ENCODE results near the gene TBC1D22A. TPM values are rescaled to one million over a fixed set of nuclear protein-coding genes. Genes with fewer than 3 reads are reported as not detected.
"Not testable (repeated sequence)": the region's sequence is repeated elsewhere in the genome, so short reads cannot be mapped to it uniquely, and the experiment has no call there.

TBC1D22A gene
- total and polyA plus RNA-seq, 7 experiments from 2014 or later: 18.6 to 50.1 (median 39.3) TPM

DNA sequence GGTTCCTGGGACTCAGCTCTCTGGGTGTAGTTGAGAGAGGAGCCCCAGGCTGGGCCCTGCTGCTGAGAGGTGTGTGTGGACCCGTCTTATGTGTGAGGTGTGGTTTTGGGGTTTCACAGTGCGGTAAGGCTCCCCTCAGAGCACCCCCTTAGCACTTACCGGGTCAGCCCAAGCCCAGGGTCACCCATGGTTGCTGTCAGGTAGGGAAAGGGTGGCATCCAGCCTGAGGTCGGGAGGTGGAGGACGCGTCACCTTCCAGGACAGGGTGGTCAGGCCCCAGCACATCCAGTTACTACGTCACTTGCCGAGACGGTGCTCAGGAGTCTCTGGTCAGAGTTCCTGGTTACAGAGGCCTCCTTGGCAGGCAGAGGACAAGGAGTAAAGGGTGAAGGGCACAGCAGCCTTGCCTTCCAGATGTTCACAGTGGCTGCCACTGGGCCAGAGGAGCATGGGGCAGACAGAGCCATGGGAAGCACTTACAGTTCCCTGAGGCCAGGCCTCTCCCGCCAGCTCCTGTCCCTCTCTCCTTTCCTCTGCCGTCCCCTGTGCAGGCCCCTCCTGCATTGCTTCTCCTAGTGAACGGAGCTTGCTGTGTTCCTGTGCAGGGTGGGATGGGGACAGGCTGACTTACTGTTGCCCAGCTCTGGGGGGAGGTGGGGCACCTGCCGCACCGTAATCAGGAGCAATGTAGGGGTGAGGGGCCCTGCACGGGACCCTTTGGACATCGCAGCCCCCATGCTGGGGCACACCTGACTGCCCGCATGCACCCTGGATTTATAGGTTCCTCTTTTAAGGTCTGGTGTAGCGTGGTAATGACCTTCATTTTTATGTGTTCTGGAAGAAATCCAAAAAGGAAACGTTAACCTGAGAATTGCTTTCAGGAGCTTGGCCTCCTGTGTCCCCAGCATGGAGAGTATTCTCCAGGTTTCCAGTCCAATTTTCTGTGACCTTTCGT lies 285.9 kb downstream of the TBC1D22A start:
- H3K4me1 Mint-ChIP-seq: peaks cover 17 to 42% (median 25%) of the 10 kb centered on the region in 7 donors
- CTCF ChIA-PET: no interaction called here
- no peaks in the 10 kb centered on the region for H3K9me3 Mint-ChIP-seq
- H3K4me1 ChIP-seq (ENCODE audit: control insufficient read depth in 2 of 2, insufficient read depth in 2 of 2, low read length in 2 of 2): peaks cover 0 to 5% of the 10 kb centered on the region in 2 donors
- H3K27me3 ChIP-seq (ENCODE audit: control insufficient read depth in 2 of 2, insufficient read depth in 2 of 2, low read length in 2 of 2): no peaks in the 10 kb centered on the region
- ATAC-seq (peak; percentile 8), DNase-seq (no peak)
- H3K27me3 Mint-ChIP-seq: no peaks in the 10 kb centered on the region
- POLR2A ChIA-PET: no interaction called here
- peak overlapping the region in 1 of 9 donors; percentile 25 for H3K27ac Mint-ChIP-seq
- intact Hi-C loops (cut with micrococcal nuclease): no loop called here
- peaks cover 0 to 23% (median 0%) of the 10 kb centered on the region in 3 experiments for H3K36me3 ChIP-seq (ENCODE audit: control insufficient read depth in 2 of 3, insufficient read depth in 3 of 3, low read length in 3 of 3)
- no peak overlapping the region for H3K4me3 Mint-ChIP-seq
- H3K27ac ChIP-seq (ENCODE audit: low read depth, low read length): no peak overlapping the region
- no peaks in the 10 kb centered on the region for H3K36me3 Mint-ChIP-seq
- H3K9me3 ChIP-seq (ENCODE audit: control insufficient read depth in 2 of 3, low read length in 3 of 3): no peaks in the 10 kb centered on the region
- no peak overlapping the region for H3K4me3 ChIP-seq (ENCODE audit: low read length)

DNA sequence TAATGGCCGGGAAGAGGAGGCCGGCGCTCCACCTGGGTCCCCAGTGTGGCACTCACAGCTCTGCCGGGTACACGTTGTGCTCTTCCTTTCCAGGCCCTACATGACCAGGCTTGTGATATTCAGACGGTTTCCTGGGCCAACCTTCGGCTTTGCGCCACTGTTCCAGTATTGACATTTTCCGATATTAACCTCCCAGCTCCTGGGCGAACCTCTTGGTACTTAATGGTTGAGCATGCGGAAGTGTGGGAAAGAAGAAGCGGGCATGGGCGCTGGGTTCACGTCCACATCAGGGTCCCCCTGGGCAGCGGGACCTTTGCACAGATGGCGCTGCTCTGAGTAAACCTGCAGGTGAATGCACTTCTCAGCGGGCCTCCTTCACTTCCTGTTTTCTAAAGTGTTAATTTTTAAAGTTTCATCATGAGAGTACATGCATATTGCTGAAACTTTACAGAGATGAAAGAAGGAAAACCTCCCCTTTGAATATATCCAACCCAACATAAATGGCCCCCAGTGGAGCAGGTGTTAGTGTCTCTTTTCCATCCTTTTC lies 286.7 kb downstream of the TBC1D22A start:
- Histone ChIP-seq H3K9me3 (ENCODE audit: control insufficient read depth in 2 of 3, low read length in 3 of 3) (no peaks in the 10 kb centered on the region), H3K4me1 (ENCODE audit: control insufficient read depth in 2 of 2, insufficient read depth in 2 of 2, low read length in 2 of 2) (peaks cover 0 to 5% of the 10 kb centered on the region in 2 donors), H3K27ac (ENCODE audit: low read depth, low read length) (no peak overlapping the region), H3K27me3 (ENCODE audit: control insufficient read depth in 2 of 2, insufficient read depth in 2 of 2, low read length in 2 of 2) (no peaks in the 10 kb centered on the region), H3K36me3 (ENCODE audit: control insufficient read depth in 2 of 3, insufficient read depth in 3 of 3, low read length in 3 of 3) (peaks cover 0 to 30% (median 0%) of the 10 kb centered on the region in 3 experiments), H3K4me3 (ENCODE audit: low read length) (no peak overlapping the region)
- CTCF ChIA-PET: no interaction called here
- no peak for DNase-seq
- no peak for ATAC-seq
- H3K36me3 Mint-ChIP-seq: peaks cover 0 to 6% (median 0%) of the 10 kb centered on the region in 5 donors
- H3K4me1 Mint-ChIP-seq: peaks cover 10 to 36% (median 17%) of the 10 kb centered on the region in 7 donors
- H3K27ac Mint-ChIP-seq: peak overlapping the region in 2 of 9 donors; percentile 2 to 53
- intact Hi-C loops (cut with micrococcal nuclease): no loop called here
- H3K27me3 Mint-ChIP-seq: no peaks in the 10 kb centered on the region
- H3K9me3 Mint-ChIP-seq: no peaks in the 10 kb centered on the region
- H3K4me3 Mint-ChIP-seq: no peak overlapping the region
- POLR2A ChIA-PET: no interaction called here

DNA sequence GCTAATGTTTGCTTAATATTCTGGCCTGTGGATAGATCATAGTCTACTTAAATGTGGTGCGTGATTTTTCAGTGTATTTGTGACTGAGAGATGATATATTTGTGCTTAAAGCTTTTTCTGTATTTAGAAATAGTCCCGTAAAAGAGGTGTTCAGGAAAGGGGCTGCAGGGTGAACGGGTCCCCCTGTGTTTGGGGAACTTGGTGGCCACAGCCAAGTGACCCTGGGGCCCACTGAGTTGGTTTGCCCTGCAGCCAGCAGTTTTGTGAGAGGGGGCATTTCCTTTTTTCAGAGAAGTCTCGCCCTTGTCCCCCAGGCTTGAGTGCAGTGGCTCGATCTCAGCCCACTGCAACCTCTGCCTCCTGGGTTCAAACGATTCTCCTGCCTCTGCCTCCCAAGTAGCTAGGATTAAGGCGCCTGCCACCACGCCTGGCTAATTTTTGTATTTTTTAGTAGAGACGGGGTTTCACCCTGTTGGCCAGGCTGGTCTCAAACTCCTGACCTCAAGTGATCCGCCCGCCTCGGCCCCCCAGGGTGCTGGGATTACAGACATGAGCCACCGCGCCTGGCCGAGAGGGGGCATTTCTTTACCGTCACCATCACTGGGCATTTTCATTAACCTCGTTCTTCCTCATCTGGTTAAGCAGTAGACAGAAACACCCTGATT lies 287.4 kb downstream of the TBC1D22A start:
- CTCF ChIA-PET; H3K27me3 ChIP-seq (ENCODE audit: control insufficient read depth in 2 of 2, insufficient read depth in 2 of 2, low read length in 2 of 2); H3K27ac ChIP-seq (ENCODE audit: low read depth, low read length); ATAC-seq; H3K27me3 Mint-ChIP-seq; H3K9me3 Mint-ChIP-seq; intact Hi-C loops (cut with micrococcal nuclease); DNase-seq; H3K4me3 ChIP-seq (ENCODE audit: low read length); H3K4me1 ChIP-seq (ENCODE audit: control insufficient read depth in 2 of 2, insufficient read depth in 2 of 2, low read length in 2 of 2); H3K9me3 ChIP-seq (ENCODE audit: control insufficient read depth in 2 of 3, low read length in 3 of 3); H3K4me3 Mint-ChIP-seq; POLR2A ChIA-PET: not testable (repeated sequence)
- Mint-ChIP-seq H3K27ac (peak overlapping the region in 1 of 9 donors; percentile 2), H3K36me3 (peaks cover 0 to 10% (median 0%) of the 10 kb centered on the region in 5 donors), H3K4me1 (peaks cover 4 to 29% (median 14%) of the 10 kb centered on the region in 7 donors)
- peaks cover 0 to 37% (median 0%) of the 10 kb centered on the region in 3 experiments for H3K36me3 ChIP-seq (ENCODE audit: control insufficient read depth in 2 of 3, insufficient read depth in 3 of 3, low read length in 3 of 3)

GRCh38 chr22:47050401-47051051 lies 288.1 kb downstream of the TBC1D22A start:
- Mint-ChIP-seq H3K4me3 (no peak overlapping the region), H3K36me3 (peaks cover 0 to 14% (median 5%) of the 10 kb centered on the region in 5 donors), H3K27ac (no peak overlapping the region), H3K27me3 (no peaks in the 10 kb centered on the region), H3K9me3 (no peaks in the 10 kb centered on the region), H3K4me1 (peaks cover 4 to 27% (median 10%) of the 10 kb centered on the region in 7 donors)
- Histone ChIP-seq H3K27ac (ENCODE audit: low read depth, low read length) (no peak overlapping the region), H3K36me3 (ENCODE audit: control insufficient read depth in 2 of 3, insufficient read depth in 3 of 3, low read length in 3 of 3) (peaks cover 0 to 38% (median 0%) of the 10 kb centered on the region in 3 experiments), H3K9me3 (ENCODE audit: control insufficient read depth in 2 of 3, low read length in 3 of 3) (no peaks in the 10 kb centered on the region), H3K27me3 (ENCODE audit: control insufficient read depth in 2 of 2, insufficient read depth in 2 of 2, low read length in 2 of 2) (no peaks in the 10 kb centered on the region), H3K4me1 (ENCODE audit: control insufficient read depth in 2 of 2, insufficient read depth in 2 of 2, low read length in 2 of 2) (peaks cover 0 to 5% of the 10 kb centered on the region in 2 donors), H3K4me3 (ENCODE audit: low read length) (no peak overlapping the region)
- no peak for DNase-seq
- ChIA-PET POLR2A (no interaction called here), CTCF (no interaction called here)
- intact Hi-C loops (cut with micrococcal nuclease): no loop called here
- ATAC-seq: no peak

GRCh38 chr22:47051441-47052071 lies 289.1 kb downstream of the TBC1D22A start:
- Histone ChIP-seq H3K4me3 (ENCODE audit: low read length) (no peak overlapping the region), H3K27ac (ENCODE audit: low read depth, low read length) (no peak overlapping the region), H3K4me1 (ENCODE audit: control insufficient read depth in 2 of 2, insufficient read depth in 2 of 2, low read length in 2 of 2) (peaks cover 0 to 5% of the 10 kb centered on the region in 2 donors), H3K9me3 (ENCODE audit: control insufficient read depth in 2 of 3, low read length in 3 of 3) (no peaks in the 10 kb centered on the region), H3K36me3 (ENCODE audit: control insufficient read depth in 2 of 3, insufficient read depth in 3 of 3, low read length in 3 of 3) (peaks cover 0 to 41% (median 0%) of the 10 kb centered on the region in 3 experiments), H3K27me3 (ENCODE audit: control insufficient read depth in 2 of 2, insufficient read depth in 2 of 2, low read length in 2 of 2) (no peaks in the 10 kb centered on the region)
- Mint-ChIP-seq H3K4me3 (no peak overlapping the region), H3K9me3 (no peaks in the 10 kb centered on the region), H3K36me3 (peaks cover 0 to 20% (median 9%) of the 10 kb centered on the region in 5 donors), H3K27ac (peak overlapping the region in 1 of 9 donors; percentile 62), H3K4me1 (peaks cover 4 to 27% (median 10%) of the 10 kb centered on the region in 7 donors), H3K27me3 (no peaks in the 10 kb centered on the region)
- intact Hi-C loops (cut with micrococcal nuclease): no loop called here
- ATAC-seq: no peak
- DNase-seq: no peak
- CTCF ChIA-PET: no interaction called here
- POLR2A ChIA-PET: no interaction called here

All from naive thymus-derived CD4-positive, alpha-beta T cell (primary cell).